Endometrial microvascular endothelial cells (primary cell): ENCODE measurements around the gene PHC2. TPM values are rescaled to one million over a fixed set of nuclear protein-coding genes. Genes with fewer than 3 reads are reported as not detected.

Source experiments
- in situ Hi-C: cut with HindIII; loops from 2 replicates; pipeline ENCODE4 v1.10.0; 2017; ENCODE audit warnings: low sequenced_read_pairs, low pct_unique_long_range_greater_than_20kb; ENCODE audit errors: inconsistent ontology term
- total RNA-seq: library from RNA; depleted of rRNA; stranded (reverse); fragments of >200 nt; gene quantifications from one replicate; pipeline ENCODE4 v1.2.3, GENCODE V29; 2015; ENCODE audit errors: inconsistent ontology term

Gene PHC2
- total RNA-seq, 1 donor from 2014 or later, result 112 TPM

- in situ Hi-C loops, result no loop called here
Observed at GRCh38 chr1:33455539-33456501, 24.9 kb upstream of the PHC2 start.

- in situ Hi-C loops, result no loop called here
Observed at GRCh38 chr1:33454646-33455282, 23.9 kb upstream of the PHC2 start.

GRCh38 chr1:33446590-33446989 is 15.7 kb upstream of the PHC2 start:
- in situ Hi-C loops, result no loop called here

GRCh38 chr1:33445108-33445507 is 14.2 kb upstream of the PHC2 start:
- in situ Hi-C loops, result no loop called here

GRCh38 chr1:33443705-33444180 is 12.8 kb upstream of the PHC2 start:
- in situ Hi-C loops, result no loop called here

GRCh38 chr1:33443080-33443704 is 12.3 kb upstream of the PHC2 start:
- in situ Hi-C loops, result no loop called here

GRCh38 chr1:33442141-33442540 is 11.2 kb upstream of the PHC2 start:
- in situ Hi-C loops, result no loop called here

GRCh38 chr1:33441088-33441745 is 10.3 kb upstream of the PHC2 start:
- in situ Hi-C loops, result no loop called here

GRCh38 chr1:33439662-33440061 is 8.8 kb upstream of the PHC2 start:
- in situ Hi-C loops, result no loop called here

- in situ Hi-C loops, result no loop called here
Observed at GRCh38 chr1:33438364-33439160, 7.7 kb upstream of the PHC2 start.

GRCh38 chr1:33436557-33437285 is 5.8 kb upstream of the PHC2 start:
- in situ Hi-C loops, result no loop called here

- in situ Hi-C loops, result no loop called here
Observed at GRCh38 chr1:33435096-33435820, 4.4 kb upstream of the PHC2 start.

GRCh38 chr1:33434363-33434750 is 3.5 kb upstream of the PHC2 start:
- in situ Hi-C loops, result no loop called here

GRCh38 chr1:33433509-33434362 is 2.8 kb upstream of the PHC2 start:
- in situ Hi-C loops, result no loop called here

GRCh38 chr1:33429856-33430691 is 821 bp downstream of the PHC2 start:
- in situ Hi-C loops, result no loop called here

GRCh38 chr1:33429332-33429731 is 1.6 kb downstream of the PHC2 start:
- in situ Hi-C loops, result no loop called here
